Midbrain (tissue), 1 donor: ENCODE results near the gene ASB18.

Source experiments
- DNase-seq: peaks from one replicate; lab custom pipeline; 2025; lab: John Stamatoyannopoulos, UW

Gene ASB18

GRCh38 chr2:236241181-236242056, 22.8 kb downstream of the ASB18 start:
- no peak for DNase-seq

GRCh38 chr2:236240228-236240990, 23.8 kb downstream of the ASB18 start:
- DNase-seq, result peak; percentile 27

GRCh38 chr2:236239276-236240065, 24.7 kb downstream of the ASB18 start:
- no peak for DNase-seq

GRCh38 chr2:236238751-236239150, 25.5 kb downstream of the ASB18 start:
- DNase-seq, result no peak

- DNase-seq, result no peak
Observed at GRCh38 chr2:236237468-236238190, 26.6 kb downstream of the ASB18 start.

GRCh38 chr2:236236559-236237452, 27.4 kb downstream of the ASB18 start:
- DNase-seq, result no peak

GRCh38 chr2:236229186-236229585, 35.0 kb downstream of the ASB18 start:
- no peak for DNase-seq

- DNase-seq, result no peak
Observed at GRCh38 chr2:236223675-236224074, 40.5 kb downstream of the ASB18 start.

GRCh38 chr2:236221798-236222197, 42.4 kb downstream of the ASB18 start:
- no peak for DNase-seq

GRCh38 chr2:236219411-236219810, 44.8 kb downstream of the ASB18 start:
- no peak for DNase-seq

- no peak for DNase-seq
Observed at GRCh38 chr2:236217926-236218325, 46.3 kb downstream of the ASB18 start.

- no peak for DNase-seq
Observed at GRCh38 chr2:236216711-236217110, 47.5 kb downstream of the ASB18 start.

GRCh38 chr2:236215761-236216333, 48.4 kb downstream of the ASB18 start:
- DNase-seq, result no peak

GRCh38 chr2:236215196-236215595, 49.0 kb downstream of the ASB18 start:
- no peak for DNase-seq

GRCh38 chr2:236214376-236214995, 49.7 kb downstream of the ASB18 start:
- DNase-seq, result no peak

GRCh38 chr2:236211296-236211695, 52.9 kb downstream of the ASB18 start:
- DNase-seq, result no peak

GRCh38 chr2:236210536-236210935, 53.7 kb downstream of the ASB18 start:
- DNase-seq, result no peak

- DNase-seq, result no peak
Observed at GRCh38 chr2:236209996-236210395, 54.2 kb downstream of the ASB18 start.

GRCh38 chr2:236209535-236209934, 54.7 kb downstream of the ASB18 start:
- no peak for DNase-seq
